ENCODE data around the gene SAE1.

Gene SAE1

GRCh38 chr19:47228168-47228936, 97.7 kb downstream of the SAE1 start:
- Histone ChIP-seq H3K4me1 (peaks cover 31 to 68% (median 60%) of the 10 kb centered on the region in 10 experiments), H3K4me3 (peak overlapping the region; percentile 76 to 90 (median 83)), H3K27me3 (peaks cover 0 to 20% (median 4%) of the 10 kb centered on the region in 11 experiments; a peak in 9 of 22 replicates), H3K36me3 (peaks cover 0 to 22% (median 19%) of the 10 kb centered on the region in 11 experiments; a peak in 16 of 22 replicates), H3K27ac (peak overlapping the region; percentile 95 to 100 (median 96)), H3K9me3 (replicated peaks in 1 of 11) (no peaks in the 10 kb centered on the region), H3K9ac (peak overlapping the region; percentile 87 to 99 (median 95)), H4K20me1 (peaks cover 0 to 36% (median 16%) of the 10 kb centered on the region in 11 experiments; a peak in 10 of 22 replicates), H3K4me2 (peak overlapping the region; percentile 87 to 99 (median 93))
- no peak; a peak in 1 of 22 replicates for TF ChIP-seq Cebpa-rat (IDR thresholded peaks at IDR 0.05)

GRCh38 chr19:47228937-47229675, 98.5 kb downstream of the SAE1 start:
- Histone ChIP-seq H3K4me3 (peak overlapping the region; percentile 76 to 90 (median 83)), H3K9ac (peak overlapping the region; percentile 87 to 99 (median 95)), H3K36me3 (peaks cover 0 to 15% (median 13%) of the 10 kb centered on the region in 11 experiments; a peak in 15 of 22 replicates), H3K9me3 (replicated peaks in 1 of 11) (no peaks in the 10 kb centered on the region), H4K20me1 (peaks cover 0 to 28% (median 16%) of the 10 kb centered on the region in 11 experiments; a peak in 10 of 22 replicates), H3K4me1 (peaks cover 31 to 68% (median 61%) of the 10 kb centered on the region in 10 experiments), H3K27me3 (peaks cover 0 to 20% (median 4%) of the 10 kb centered on the region in 11 experiments; a peak in 9 of 22 replicates), H3K27ac (peak overlapping the region; percentile 95 to 100 (median 96)), H3K4me2 (peak overlapping the region; percentile 87 to 99 (median 93))
- no peak for TF ChIP-seq Cebpa-rat (IDR thresholded peaks at IDR 0.05)

GRCh38 chr19:47229676-47230053, 99.0 kb downstream of the SAE1 start:
- peaks cover 0 to 24% (median 15%) of the 10 kb centered on the region in 11 experiments; a peak in 10 of 22 replicates for H4K20me1 ChIP-seq
- peak overlapping the region; percentile 87 to 99 (median 93) for H3K4me2 ChIP-seq
- H3K27me3 ChIP-seq, result peaks cover 0 to 20% (median 4%) of the 10 kb centered on the region in 11 experiments; a peak in 9 of 22 replicates
- peaks cover 29 to 68% (median 61%) of the 10 kb centered on the region in 10 experiments for H3K4me1 ChIP-seq
- H3K36me3 ChIP-seq, result peaks cover 0 to 9% (median 8%) of the 10 kb centered on the region in 11 experiments; a peak in 10 of 22 replicates
- H3K9ac ChIP-seq, result peak overlapping the region; percentile 87 to 99 (median 95)
- H3K9me3 ChIP-seq (replicated peaks in 1 of 11), result no peaks in the 10 kb centered on the region
- TF ChIP-seq Cebpa-rat (IDR thresholded peaks at IDR 0.05), result no peak
- H3K27ac ChIP-seq, result peak overlapping the region; percentile 95 to 100 (median 96); a peak in 20 of 22 replicates
- H3K4me3 ChIP-seq, result peak overlapping the region; percentile 76 to 90 (median 83)

- H3K9ac ChIP-seq, result peak overlapping the region; percentile 87 to 99 (median 95)
- H3K4me1 ChIP-seq, result peaks cover 23 to 63% (median 55%) of the 10 kb centered on the region in 10 experiments
- H3K27me3 ChIP-seq, result peaks cover 0 to 20% (median 4%) of the 10 kb centered on the region in 11 experiments; a peak in 9 of 22 replicates
- H4K20me1 ChIP-seq, result peaks cover 0 to 24% (median 15%) of the 10 kb centered on the region in 11 experiments; a peak in 10 of 22 replicates
- peak overlapping the region; percentile 95 to 100 (median 96); a peak in 21 of 22 replicates for H3K27ac ChIP-seq
- no peaks in the 10 kb centered on the region for H3K9me3 ChIP-seq (replicated peaks in 1 of 11)
- peak overlapping the region; percentile 87 to 99 (median 93) for H3K4me2 ChIP-seq
- TF ChIP-seq Cebpa-rat (IDR thresholded peaks at IDR 0.05), result no peak
- peak overlapping the region; percentile 76 to 90 (median 83) for H3K4me3 ChIP-seq
- H3K36me3 ChIP-seq, result peaks cover 0 to 3% (median 1%) of the 10 kb centered on the region in 11 experiments; a peak in 8 of 22 replicates
Measured at GRCh38 chr19:47230054-47230920, 99.7 kb downstream of the SAE1 start.

GRCh38 chr19:47230921-47231214, 100.2 kb downstream of the SAE1 start, which contains the start of gene BBC3:
BBC3 (minus strand) TSS chr19:47231199; CDS start chr19:47228431, 2,768 bp downstream.
- Histone ChIP-seq H3K4me1 (peaks cover 18 to 57% (median 50%) of the 10 kb centered on the region in 10 experiments), H3K4me3 (peak within 1 kb of the TSS; percentile 76 to 90 (median 83)), H3K36me3 (no peaks in the 10 kb centered on the region), H3K9me3 (replicated peaks in 1 of 11) (no peaks in the 10 kb centered on the region), H3K27ac (peak within 1 kb of the TSS; percentile 95 to 100 (median 96); a peak in 21 of 22 replicates), H3K27me3 (peaks cover 0 to 20% (median 4%) of the 10 kb centered on the region in 11 experiments; a peak in 9 of 22 replicates), H4K20me1 (peaks cover 0 to 24% (median 15%) of the 10 kb centered on the region in 11 experiments; a peak in 10 of 22 replicates), H3K4me2 (peak within 1 kb of the TSS; percentile 89 to 99 (median 94)), H3K9ac (peak within 1 kb of the TSS; percentile 87 to 99 (median 95))
- TF ChIP-seq Cebpa-rat (IDR thresholded peaks at IDR 0.05), result no peak

GRCh38 chr19:47231215-47232054, 100.8 kb downstream of the SAE1 start:
- Histone ChIP-seq H3K9ac (peak overlapping the region; percentile 87 to 99 (median 95)), H3K27ac (peak overlapping the region in 10 of 11 experiments; percentile 82 to 100 (median 96); a peak in 21 of 22 replicates), H3K4me3 (peak overlapping the region; percentile 76 to 90 (median 83)), H3K4me2 (peak overlapping the region; percentile 81 to 99 (median 94)), H3K36me3 (no peaks in the 10 kb centered on the region), H3K4me1 (peaks cover 18 to 56% (median 51%) of the 10 kb centered on the region in 10 experiments), H3K27me3 (peaks cover 0 to 20% (median 4%) of the 10 kb centered on the region in 11 experiments; a peak in 9 of 22 replicates), H4K20me1 (peaks cover 0 to 24% (median 15%) of the 10 kb centered on the region in 11 experiments; a peak in 10 of 22 replicates), H3K9me3 (replicated peaks in 1 of 11) (no peaks in the 10 kb centered on the region)
- no peak for TF ChIP-seq Cebpa-rat (IDR thresholded peaks at IDR 0.05)
